PFSK-1 (cell line): ENCODE data around the gene ZNF518A.

Experiments used
- FOXP2 ChIP-seq: optimal IDR thresholded peaks from 2 replicates; pipeline ENCODE3; 2011; ENCODE audit warnings: borderline replicate concordance, control low read depth, inconsistent platforms; ENCODE audit not compliant: insufficient read depth; ENCODE audit errors: extremely low read length, extremely low read depth
- POLR2AphosphoS5 ChIP-seq: IDR thresholded peaks from 2 replicates; pipeline ENCODE4 v1.6.1; 2012; ENCODE audit warnings: low read depth, mild to moderate bottlenecking, control low read depth, low read length, moderate library complexity

GRCh38 chr10:96152437-96152836 is 22.3 kb downstream of the ZNF518A start:
- TF ChIP-seq POLR2AphosphoS5, result no peak
- TF ChIP-seq FOXP2, result no peak
